ENCODE data around the gene TTC23.

TTC23 gene

DNA sequence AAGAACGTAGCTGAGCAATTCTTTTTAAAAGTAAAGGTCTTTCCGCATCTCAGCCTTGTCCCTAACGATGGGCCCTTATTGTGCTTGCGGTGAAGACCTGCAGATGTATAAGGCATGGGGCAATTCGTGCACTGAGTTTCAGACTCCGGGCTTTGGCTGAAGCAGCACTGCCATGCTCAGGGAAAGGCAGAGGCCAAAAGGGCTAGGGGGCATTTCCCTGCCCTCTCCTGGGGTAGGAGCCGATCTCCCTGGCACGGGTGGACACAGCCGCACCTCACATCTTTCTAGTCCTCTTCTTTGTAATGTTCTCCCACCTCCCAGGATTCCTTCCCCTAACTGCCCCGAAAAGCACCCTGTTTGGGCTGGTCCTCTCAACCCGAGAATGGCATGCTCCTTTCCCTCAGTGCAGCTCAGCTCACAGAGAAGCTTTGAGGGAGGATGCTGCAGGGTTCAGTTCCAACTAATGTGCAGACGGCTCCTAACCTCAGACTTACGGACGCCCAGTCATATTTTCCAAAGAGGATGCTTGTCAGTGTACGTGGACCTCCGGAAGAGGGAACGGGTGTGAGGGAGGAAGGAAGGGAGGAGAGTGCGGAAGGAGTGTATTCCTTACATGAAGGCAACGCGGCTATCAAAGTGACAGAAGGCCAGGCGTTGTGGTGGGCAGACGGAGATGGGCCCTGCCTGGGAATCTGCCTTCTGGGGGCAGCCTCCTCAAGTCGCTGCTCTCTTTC is 83.3 kb downstream of the TTC23 start:
- FAIRE-seq (no peak), DNase-seq (ENCODE audit: insufficient read length, low spot score) (no peak)

DNA sequence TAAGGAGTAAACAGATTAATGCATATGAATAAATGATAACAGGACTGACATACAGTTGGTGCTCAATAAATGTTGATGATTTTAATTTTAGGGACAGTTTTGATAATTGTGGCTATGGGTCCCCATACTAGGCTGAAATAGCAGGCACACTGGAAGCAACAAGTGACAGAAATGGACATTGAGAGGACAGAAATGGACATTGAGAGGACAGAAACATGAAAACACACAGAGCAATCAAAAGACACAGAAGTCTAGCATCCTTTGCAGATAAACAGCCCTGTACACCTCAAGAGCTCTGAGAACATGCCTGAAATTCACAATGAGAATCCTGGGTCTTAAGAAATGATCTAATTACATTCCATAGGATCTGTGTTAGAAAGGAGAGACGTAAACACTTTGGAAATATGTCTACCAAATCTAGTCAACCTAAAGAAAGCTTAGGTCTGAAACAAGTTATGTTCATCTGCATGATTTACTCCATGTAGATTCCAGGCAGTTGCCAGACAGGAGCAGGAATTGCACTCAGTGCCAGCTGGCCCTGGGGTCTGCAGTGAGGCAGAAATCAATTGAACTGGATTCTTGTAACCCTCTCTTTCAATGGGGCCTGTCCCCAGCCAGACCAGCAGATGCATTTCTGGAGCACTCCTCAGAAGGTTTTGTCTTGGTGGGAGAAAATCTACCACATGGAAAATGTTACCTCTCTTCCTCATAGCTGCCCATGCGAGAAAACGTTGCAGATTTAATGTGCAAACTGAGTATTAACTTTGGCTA is 84.2 kb downstream of the TTC23 start:
- no peak for DNase-seq (ENCODE audit: insufficient read length, low spot score)
- FAIRE-seq = no peak

DNA sequence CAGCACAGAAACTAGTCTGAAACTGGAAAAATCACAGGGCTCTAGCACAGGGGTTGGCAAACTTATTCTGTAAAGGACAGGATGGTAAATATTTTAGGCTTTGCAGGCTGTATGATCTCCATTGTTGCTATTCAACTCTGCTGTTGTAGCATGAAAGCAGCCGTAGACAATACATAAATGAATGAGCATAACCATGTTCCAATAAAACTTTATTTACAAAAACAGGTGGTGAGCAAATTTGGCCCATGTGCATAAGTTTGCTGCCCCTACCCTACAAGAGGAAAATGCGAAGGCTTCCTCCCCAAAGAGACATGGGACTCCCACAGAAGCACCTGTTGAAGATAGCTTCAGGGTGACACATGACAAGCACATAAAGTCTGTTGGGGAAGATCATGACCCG is 85.3 kb downstream of the TTC23 start:
- FAIRE-seq (no peak), DNase-seq (ENCODE audit: insufficient read length, low spot score) (no peak)

DNA sequence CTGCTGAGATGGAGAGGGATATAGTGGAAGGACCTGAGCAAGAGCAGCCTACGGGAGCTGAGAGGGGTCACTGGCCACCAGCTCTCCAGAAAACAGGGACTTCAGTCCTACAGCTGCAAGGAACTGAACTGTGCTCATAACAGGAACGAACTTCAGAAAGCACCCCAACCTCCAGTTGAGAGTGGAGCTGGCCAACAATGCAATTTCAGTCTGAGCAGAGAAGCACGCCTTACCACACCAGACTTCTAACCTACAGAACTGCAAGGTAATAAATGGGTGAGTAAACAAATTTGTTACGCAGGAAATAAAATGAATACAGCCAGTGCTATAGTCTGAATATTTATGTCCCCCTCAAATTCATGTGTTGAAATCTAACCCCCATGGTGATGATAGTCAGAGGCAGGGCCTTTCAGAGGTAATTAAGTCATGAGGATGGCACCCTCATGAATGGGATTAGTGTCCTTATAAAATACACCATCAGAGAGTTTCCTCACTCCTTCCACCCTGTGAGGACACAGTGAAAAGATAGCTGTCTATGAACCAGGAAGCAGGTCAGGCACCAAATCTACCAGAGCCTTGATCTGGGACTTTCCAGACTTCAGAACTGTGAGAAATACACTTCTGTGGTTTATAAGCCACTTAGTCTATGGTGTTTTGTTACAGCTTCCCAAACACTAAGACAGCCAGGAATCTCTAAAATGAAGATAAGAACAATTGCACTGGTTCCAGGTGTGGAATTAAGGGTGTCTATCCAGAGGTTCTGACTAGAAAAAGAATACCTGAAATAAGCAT is 85.9 kb downstream of the TTC23 start:
- no peak for FAIRE-seq
- DNase-seq (ENCODE audit: insufficient read length, low spot score) = no peak

GRCh38 chr15:99158626-99159412 is 90.6 kb downstream of the TTC23 start:
- no peak for DNase-seq (ENCODE audit: insufficient read length, low spot score)
- no peak for FAIRE-seq

DNA sequence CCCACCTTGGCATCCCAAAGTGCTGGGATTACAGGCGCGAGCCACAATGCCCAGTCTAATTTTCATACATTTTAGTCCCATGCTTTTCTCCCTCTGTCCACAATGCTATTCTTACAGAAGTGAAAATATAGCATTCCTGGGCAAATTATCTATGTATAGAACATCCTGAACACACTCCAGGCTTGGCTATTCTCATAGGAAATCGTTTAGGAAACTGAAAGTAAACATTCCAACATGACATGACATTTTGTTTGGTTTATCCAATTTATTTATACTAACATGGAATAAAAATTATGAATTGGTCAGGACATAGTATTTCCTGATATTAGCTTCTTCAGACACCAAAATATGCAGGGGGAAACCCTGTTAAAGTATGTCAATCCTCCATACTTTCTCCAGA is 91.9 kb downstream of the TTC23 start:
- FAIRE-seq = no peak
- no peak for DNase-seq (ENCODE audit: insufficient read length, low spot score)

DNA sequence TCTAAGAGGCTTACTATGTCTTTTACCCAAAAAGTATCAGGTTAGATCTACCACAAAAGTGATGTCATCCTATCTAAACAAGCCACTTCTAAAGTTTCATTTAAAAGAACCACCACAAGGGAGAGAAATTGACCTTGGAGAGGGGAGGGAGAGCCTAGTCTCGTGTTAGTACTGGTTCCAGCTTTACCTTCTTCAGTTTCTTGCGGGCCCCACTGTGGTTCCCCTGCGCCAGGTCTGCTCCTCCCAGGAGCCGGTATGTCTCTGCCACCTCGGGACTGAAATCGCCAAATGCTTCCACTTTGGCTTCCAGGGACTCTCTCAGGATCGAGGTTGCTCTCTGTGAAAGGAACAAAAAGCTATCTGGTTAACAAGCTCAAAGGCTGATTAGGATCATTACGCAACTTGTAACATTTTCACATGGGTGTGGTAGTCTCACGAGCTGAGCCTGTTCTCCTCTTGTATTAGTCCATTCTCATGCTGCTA is 93.4 kb downstream of the TTC23 start:
- DNase-seq (ENCODE audit: insufficient read length, low spot score) (peak; percentile 10), FAIRE-seq (no peak)

DNA sequence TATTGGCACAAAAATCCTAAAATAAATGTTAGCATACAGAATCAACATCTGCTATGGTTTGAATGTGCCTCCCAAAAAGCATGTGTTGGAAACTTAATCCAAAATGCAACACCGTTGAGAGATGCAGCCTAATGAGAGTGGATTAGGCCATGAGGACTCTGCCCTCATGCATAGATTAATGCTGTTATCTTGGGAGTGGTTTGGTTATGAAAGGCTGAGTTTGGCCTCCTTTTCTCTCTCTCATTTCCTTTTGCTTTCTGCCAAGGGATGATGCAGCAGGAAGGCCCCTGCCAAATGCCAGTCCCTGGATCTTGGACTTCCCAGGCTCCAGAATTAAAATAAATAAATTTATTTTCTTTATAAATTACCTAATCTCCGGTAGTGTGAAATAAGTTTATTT is 95.1 kb downstream of the TTC23 start:
- FAIRE-seq (no peak), DNase-seq (ENCODE audit: insufficient read length, low spot score) (no peak)

DNA sequence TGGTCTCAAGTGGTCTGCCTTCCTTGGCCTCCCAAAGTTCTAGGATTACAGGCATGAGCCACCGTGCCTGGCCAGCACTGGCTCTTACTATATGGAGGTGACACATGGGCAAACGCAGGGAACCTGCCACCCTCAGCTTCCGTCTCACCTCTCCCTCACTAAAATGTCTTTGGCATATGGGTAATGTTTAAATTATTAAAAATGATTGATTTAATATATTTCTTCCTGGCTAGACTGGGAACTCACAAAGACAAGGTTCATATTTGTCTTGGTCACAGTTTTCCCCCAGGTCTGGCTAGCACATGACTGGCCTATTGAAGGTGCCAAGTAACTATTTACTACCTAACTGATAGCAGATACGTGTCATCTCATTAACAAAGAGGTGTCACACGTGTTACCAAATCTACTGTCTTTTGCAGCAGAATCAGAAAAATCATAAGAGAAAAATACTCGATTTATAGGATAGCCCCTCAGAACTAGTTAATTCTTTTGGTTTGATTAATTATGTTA is 96.3 kb downstream of the TTC23 start:
- no peak for FAIRE-seq
- DNase-seq (ENCODE audit: insufficient read length, low spot score) = no peak

DNA sequence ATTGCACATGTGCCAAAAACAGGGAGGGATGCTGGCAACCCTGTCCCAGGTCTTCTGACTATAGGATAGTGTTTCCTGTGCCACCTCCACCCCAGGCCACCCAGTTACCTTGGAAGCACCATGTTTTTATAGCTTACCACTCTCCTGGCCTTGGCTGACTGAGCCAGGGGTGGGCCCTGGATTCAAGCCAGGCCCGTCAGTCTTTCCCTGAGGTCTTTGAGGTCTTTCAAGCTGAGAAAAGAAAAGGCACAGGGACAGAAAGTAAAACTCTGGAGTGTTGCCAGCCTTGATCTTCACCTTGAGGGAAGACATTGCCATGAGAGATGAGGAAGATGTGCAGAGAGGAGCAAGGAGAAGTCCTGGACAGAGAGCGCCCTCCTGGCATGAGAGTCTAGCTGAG is 98.2 kb downstream of the TTC23 start:
- no peak for DNase-seq (ENCODE audit: insufficient read length, low spot score)
- no peak for FAIRE-seq

- FAIRE-seq (no peak), DNase-seq (ENCODE audit: insufficient read length, low spot score) (no peak)
Measured at GRCh38 chr15:99149366-99149765, 100.0 kb downstream of the TTC23 start.

DNA sequence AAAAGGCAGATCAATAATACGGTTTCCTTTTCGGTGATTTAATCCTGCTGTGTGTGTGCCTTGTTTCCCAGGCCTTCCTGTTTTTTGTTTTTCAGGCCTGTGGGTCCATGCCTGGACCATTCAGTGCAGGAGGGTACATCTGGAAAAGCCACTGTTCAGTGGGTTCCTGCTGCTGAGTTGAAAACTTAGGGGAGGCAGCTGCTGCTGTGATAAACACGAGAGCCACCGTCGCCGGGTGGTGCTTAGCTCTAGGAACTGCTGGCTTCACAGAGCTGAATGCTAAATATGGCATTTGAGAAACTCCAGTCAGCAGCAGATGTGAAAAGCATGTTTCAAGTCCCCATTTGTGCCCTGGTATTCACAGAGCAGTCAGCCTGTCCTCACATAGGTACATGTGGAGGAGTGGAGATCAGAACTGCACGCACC is 100.5 kb downstream of the TTC23 start:
- DNase-seq (ENCODE audit: insufficient read length, low spot score) (no peak), FAIRE-seq (no peak)

DNA sequence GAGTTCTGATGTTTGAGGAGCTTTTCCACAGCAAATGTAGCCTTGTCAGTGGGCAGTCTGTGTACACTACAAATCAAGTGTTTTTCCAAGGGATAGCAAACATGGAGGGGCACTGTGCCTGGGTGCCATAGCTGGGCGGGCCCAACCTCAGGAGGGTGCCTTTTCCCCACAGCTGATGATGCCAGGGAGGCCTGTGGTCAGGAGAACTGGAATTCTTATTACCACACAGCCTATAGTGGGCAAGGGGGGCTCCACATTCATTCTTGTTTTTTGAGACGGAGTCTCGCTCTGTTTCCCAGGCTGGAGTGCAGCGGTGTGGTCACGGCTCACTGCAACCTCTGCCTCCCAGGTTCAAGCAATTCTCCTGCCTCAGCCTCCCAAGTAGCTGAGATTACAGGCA is 102.7 kb downstream of the TTC23 start:
- no peak for DNase-seq (ENCODE audit: insufficient read length, low spot score)
- FAIRE-seq = no peak

DNA sequence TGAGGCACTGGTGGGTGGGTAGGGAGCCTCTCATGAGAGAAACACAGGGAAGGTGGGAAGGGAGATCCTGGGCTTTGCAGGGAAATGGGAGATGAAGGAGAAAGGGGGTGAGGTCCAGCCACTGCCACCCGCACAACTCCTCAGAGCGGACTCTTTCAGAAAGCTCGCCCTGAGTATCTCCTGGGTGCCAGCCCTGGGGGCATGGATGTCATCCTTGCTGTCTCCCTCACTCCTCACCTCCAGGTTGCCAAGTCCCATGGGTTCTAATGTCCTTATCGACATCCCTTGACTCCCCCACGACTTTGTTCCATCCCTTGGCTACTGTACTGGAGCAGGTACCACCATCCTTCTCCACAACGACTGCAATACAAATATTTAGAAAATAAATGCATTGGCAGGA is 103.6 kb downstream of the TTC23 start:
- DNase-seq (ENCODE audit: insufficient read length, low spot score) = no peak
- FAIRE-seq = no peak

DNA sequence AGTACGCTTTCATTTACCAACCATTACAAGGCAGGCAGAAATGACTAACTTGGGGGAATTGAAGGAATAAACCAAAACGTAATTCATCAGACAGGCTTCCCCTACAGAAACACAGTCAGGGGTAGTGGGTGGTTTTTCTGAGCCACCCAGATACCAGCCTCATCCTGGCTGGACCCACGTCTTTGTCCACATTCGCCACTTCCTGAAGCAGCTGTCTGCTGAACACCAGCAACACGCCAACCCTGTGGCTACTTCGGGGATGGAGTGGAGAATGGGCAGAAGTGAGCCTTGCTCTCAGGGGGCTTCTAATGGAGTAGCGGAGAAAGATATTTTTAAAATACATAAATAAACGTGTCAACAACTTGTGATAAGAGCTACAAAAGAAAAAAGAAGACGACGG is 104.4 kb downstream of the TTC23 start:
- no peak for FAIRE-seq

GRCh38 chr15:99143655-99144610 is 105.4 kb downstream of the TTC23 start:
- FAIRE-seq (no peak), DNase-seq (ENCODE audit: insufficient read length, low spot score) (no peak)

More for the DNA sequence above, 104.4 kb downstream of the TTC23 start:
- DNase-seq (ENCODE audit: insufficient read length, low spot score) = no peak

DNA sequence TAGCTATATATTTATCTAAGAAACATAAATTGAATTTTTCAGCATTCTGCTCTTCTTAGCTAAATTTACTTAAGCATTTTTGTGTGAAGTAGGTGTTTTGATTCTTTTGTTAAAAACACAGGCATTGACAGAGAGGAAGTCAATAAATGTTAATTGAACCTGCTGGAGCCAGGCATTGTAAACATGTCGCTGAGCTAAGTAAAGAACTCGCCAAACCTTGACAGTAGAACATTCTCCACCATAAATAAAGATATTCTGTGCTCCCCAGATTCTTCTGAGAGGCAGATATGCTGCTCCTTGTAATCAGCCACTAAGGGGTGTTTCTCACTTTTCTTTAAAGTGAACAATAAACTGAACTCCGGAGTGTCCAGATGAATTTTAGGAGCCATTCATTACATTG is 106.1 kb downstream of the TTC23 start:
- DNase-seq (ENCODE audit: insufficient read length, low spot score) (no peak), FAIRE-seq (no peak)

DNA sequence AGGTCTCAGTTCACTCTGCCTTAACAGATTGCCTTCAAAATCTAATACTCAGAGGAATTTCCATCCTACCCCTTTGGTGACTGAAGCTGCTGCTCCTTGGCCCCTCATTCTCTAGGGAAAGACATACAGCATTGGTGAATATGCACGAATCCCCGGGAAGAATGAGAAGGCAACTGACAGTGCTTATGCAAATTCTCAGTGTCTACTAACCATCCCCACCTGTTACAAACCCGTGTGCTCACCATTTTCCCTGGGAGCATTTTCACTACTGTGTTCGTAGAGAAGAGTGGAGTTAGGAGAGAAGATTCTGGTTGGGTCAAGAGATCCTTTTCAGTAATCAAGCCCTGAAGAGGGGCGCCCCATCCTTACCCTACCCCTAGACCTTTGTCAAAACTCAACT is 106.8 kb downstream of the TTC23 start:
- FAIRE-seq (no peak), DNase-seq (ENCODE audit: insufficient read length, low spot score) (no peak)

DNA sequence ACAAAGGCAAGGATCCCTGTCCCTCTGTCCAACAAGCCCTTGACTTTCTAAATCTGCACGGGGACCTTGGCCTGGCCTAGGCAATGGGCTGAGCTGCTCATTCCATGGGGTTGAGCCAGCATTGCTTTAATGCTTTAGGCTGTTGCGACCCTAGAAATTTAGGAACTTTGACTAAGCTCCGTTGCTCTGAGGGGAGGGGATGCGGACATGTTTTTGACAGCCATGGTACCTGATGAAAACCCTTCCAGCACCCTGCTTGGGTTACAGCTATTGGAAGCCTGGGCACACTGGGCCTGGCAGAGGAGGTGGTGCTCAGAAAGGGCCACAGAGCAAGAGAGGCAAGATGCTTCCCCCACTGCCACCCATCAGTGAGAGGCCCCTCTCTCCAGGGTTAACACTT is 107.4 kb downstream of the TTC23 start:
- DNase-seq (ENCODE audit: insufficient read length, low spot score) = no peak
- FAIRE-seq = no peak

Data from HTR-8/SVneo (cell line).